OCI-LY1 (cell line): Measurements from ENCODE around the gene TMEM132C.

Experiments
- H2AFZ ChIP-seq: fragments of 200-600 bp; sonication (generic), shearing (Covaris generic); 2 replicates; pipeline ENCODE4 v1.6.0; 2014; ENCODE audit warnings: antibody characterized with exemption, mild to moderate bottlenecking, low read length
- H3F3A ChIP-seq: fragments of 200-600 bp; sonication (generic), shearing (Covaris generic); 2 replicates; pipeline ENCODE4 v1.6.0; 2014; ENCODE audit warnings: mild to moderate bottlenecking, antibody characterized with exemption, low read length, moderate library complexity; ENCODE audit not compliant: insufficient read depth
- H3K27ac ChIP-seq: fragments of 200-600 bp; sonication (generic); 2 replicates; pipeline ENCODE4 v1.5.1; 2014; ENCODE audit warnings: low read length, mixed run types, mild to moderate bottlenecking, low read depth; ENCODE audit not compliant: poor library complexity, severe bottlenecking
- H3K27me3 ChIP-seq: fragments of 200-600 bp; sonication (generic); 2 replicates; pipeline ENCODE4 v1.6.0; 2014; ENCODE audit warnings: antibody characterized with exemption, mild to moderate bottlenecking, low read length, moderate library complexity; ENCODE audit not compliant: insufficient read depth
- H3K36me3 ChIP-seq: fragments of 200-600 bp; sonication (generic); 2 replicates; pipeline ENCODE4 v1.6.1; 2014; ENCODE audit warnings: mild to moderate bottlenecking, antibody characterized with exemption, low read length, moderate library complexity, mixed read lengths; ENCODE audit not compliant: insufficient read depth
- H3K4me1 ChIP-seq: fragments of 200-600 bp; sonication (generic); 2 replicates; pipeline ENCODE4 v1.5.1; 2014; ENCODE audit warnings: mild to moderate bottlenecking, low read length, moderate library complexity; ENCODE audit not compliant: insufficient read depth, severe bottlenecking
- H3K4me2 ChIP-seq: fragments of 200-600 bp; sonication (generic), shearing (Covaris generic); 2 replicates; pipeline ENCODE4 v1.6.1; 2014; ENCODE audit warnings: low read length
- H3K4me3 ChIP-seq: fragments of 200-600 bp; sonication (generic); 2 replicates; pipeline ENCODE4 v1.5.1; 2014; ENCODE audit warnings: low read length, low read depth, mild to moderate bottlenecking, mixed read lengths; ENCODE audit not compliant: poor library complexity, severe bottlenecking
- H3K79me2 ChIP-seq: fragments of 200-600 bp; shearing (Covaris generic); 2 replicates; pipeline ENCODE4 v1.6.1; 2016; ENCODE audit warnings: mixed run types, low read length, mixed read lengths; ENCODE audit not compliant: insufficient read depth
- H3K9ac ChIP-seq: fragments of 200-600 bp; sonication (generic), shearing (Covaris generic); 2 replicates; pipeline ENCODE4 v1.6.1; 2014; ENCODE audit warnings: mild to moderate bottlenecking, low read length, mixed read lengths
- H3K9me2 ChIP-seq: fragments of 200-600 bp; sonication (generic), shearing (Covaris generic); 2 replicates; pipeline ENCODE4 v1.6.1; 2014; ENCODE audit warnings: low read depth, mild to moderate bottlenecking, low read length, mixed read lengths
- H3K9me3 ChIP-seq: fragments of 200-600 bp; shearing (Covaris generic); 2 replicates; pipeline ENCODE4 v1.6.1; 2014; ENCODE audit warnings: low read length, mixed read lengths
- H4K20me1 ChIP-seq: fragments of 200-600 bp; sonication (generic), shearing (Covaris generic); 2 replicates; pipeline ENCODE4 v1.6.0; 2016; ENCODE audit warnings: mild to moderate bottlenecking, low read length; ENCODE audit not compliant: insufficient read depth
- EZH2 ChIP-seq: fragments of 200-600 bp; sonication (generic), shearing (Covaris generic); IDR thresholded peaks from 2 replicates; pipeline ENCODE4 v1.8.0; 2017; ENCODE audit warnings: borderline replicate concordance, mixed run types, mild to moderate bottlenecking, antibody characterized with exemption, low read length, moderate library complexity, mixed read lengths
- TF ChIP-seq, protein P1 (sequence below): fragments of 200-600 bp; sonication (generic), shearing (Covaris generic); IDR thresholded peaks from 2 replicates; pipeline ENCODE4 v1.5.1; 2017; ENCODE audit warnings: mild to moderate bottlenecking, antibody characterized with exemption, low read length, moderate library complexity, mixed read lengths

Gene TMEM132C

DNA sequence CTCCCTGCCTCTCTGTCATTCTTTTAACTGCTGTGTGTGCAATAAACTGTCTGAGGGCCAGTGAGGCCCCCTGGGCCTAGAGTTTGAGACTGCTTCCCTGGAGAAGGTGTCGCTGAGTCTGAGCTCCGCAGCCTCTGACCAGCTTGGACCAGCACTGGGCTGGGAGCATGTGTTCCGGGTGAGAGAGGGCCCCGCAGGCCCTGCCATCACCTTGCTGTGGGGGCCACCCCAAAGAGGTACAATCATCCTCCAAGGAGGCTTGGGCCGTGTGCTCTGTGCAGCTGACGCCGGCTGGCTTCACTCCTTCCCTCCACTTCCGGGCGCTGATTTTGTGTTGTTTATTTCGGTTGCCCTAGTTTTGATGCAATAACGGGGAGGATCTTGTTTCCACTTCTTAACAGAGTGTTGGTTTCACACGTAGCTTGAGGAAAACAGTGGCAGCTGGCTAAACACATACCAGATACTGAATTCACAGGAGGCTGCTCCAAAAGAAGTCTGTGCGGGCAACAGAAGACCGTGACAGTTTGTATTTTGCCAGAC lies 121.6 kb downstream of the TMEM132C start:
- no peaks in the 10 kb centered on the region for H3K27me3 ChIP-seq
- TF ChIP-seq, protein P1, sequence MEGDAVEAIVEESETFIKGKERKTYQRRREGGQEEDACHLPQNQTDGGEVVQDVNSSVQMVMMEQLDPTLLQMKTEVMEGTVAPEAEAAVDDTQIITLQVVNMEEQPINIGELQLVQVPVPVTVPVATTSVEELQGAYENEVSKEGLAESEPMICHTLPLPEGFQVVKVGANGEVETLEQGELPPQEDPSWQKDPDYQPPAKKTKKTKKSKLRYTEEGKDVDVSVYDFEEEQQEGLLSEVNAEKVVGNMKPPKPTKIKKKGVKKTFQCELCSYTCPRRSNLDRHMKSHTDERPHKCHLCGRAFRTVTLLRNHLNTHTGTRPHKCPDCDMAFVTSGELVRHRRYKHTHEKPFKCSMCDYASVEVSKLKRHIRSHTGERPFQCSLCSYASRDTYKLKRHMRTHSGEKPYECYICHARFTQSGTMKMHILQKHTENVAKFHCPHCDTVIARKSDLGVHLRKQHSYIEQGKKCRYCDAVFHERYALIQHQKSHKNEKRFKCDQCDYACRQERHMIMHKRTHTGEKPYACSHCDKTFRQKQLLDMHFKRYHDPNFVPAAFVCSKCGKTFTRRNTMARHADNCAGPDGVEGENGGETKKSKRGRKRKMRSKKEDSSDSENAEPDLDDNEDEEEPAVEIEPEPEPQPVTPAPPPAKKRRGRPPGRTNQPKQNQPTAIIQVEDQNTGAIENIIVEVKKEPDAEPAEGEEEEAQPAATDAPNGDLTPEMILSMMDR, result no peak
- TF ChIP-seq EZH2, result no peak
- no peak overlapping the region for H2AFZ ChIP-seq
- no peaks in the 10 kb centered on the region for H3K4me1 ChIP-seq
- no peaks in the 10 kb centered on the region for H3K36me3 ChIP-seq
- no peaks in the 10 kb centered on the region for H4K20me1 ChIP-seq
- H3K4me3 ChIP-seq, result no peak overlapping the region
- H3K4me2 ChIP-seq, result no peak overlapping the region
- no peaks in the 10 kb centered on the region for H3K79me2 ChIP-seq
- H3F3A ChIP-seq, result no peaks in the 10 kb centered on the region
- H3K9me3 ChIP-seq, result no peaks in the 10 kb centered on the region
- no peak overlapping the region for H3K9ac ChIP-seq
- H3K27ac ChIP-seq, result no peak overlapping the region
- H3K9me2 ChIP-seq, result no peaks in the 10 kb centered on the region

DNA sequence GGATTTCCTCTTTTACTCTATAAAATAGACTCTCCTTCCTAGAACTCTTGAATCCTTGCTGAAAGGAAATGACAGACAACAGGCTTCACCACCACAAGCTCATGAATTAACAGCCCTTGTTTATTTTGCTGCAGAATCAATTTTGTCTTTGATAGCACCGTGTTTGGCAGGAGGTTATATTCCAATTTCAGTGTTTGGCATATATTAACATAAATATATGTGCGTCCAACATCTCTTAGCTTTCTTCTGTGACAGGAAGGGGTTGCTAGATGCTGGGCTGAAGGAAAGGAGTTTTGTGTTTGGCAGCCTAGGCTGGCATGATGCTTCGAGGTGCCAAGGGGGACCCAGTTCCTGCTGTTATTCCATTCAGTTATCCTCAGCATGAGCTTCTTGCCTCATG lies 126.4 kb downstream of the TMEM132C start:
- Histone ChIP-seq H3K9me3 (no peaks in the 10 kb centered on the region), H3K79me2 (no peaks in the 10 kb centered on the region), H3K36me3 (no peaks in the 10 kb centered on the region), H3F3A (no peaks in the 10 kb centered on the region), H3K9ac (no peak overlapping the region), H4K20me1 (no peaks in the 10 kb centered on the region), H3K4me2 (no peak overlapping the region), H3K4me1 (no peaks in the 10 kb centered on the region), H3K27me3 (no peaks in the 10 kb centered on the region), H3K27ac (no peak overlapping the region), H3K9me2 (no peaks in the 10 kb centered on the region), H2AFZ (no peak overlapping the region), H3K4me3 (no peak overlapping the region)
- TF ChIP-seq EZH2, result no peak
- TF ChIP-seq, protein P1, result no peak

DNA sequence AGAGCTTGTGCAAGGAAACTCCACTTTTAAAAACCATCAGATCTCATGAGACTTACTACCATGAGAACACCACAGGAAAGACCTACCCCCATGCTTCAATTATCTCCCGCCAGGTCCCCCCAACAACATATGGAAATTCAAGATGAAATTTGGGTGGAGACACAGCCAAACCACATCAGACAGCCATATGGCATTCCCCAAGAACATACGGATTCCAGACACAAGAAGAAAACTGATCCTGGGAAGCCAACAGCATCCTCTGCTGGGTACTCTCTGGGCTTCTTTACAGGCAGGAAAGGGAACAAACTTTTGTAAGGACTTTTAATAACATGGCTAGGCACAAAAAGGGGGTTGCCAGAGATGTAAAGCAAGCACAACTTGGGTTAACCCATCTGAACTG lies 127.2 kb downstream of the TMEM132C start:
- no peaks in the 10 kb centered on the region for H3K27me3 ChIP-seq
- no peaks in the 10 kb centered on the region for H3K9me2 ChIP-seq
- no peaks in the 10 kb centered on the region for H3K79me2 ChIP-seq
- no peaks in the 10 kb centered on the region for H3F3A ChIP-seq
- no peaks in the 10 kb centered on the region for H3K4me1 ChIP-seq
- no peak overlapping the region for H3K4me2 ChIP-seq
- H4K20me1 ChIP-seq, result no peaks in the 10 kb centered on the region
- H3K9me3 ChIP-seq, result no peaks in the 10 kb centered on the region
- TF ChIP-seq, protein P1, result no peak
- TF ChIP-seq EZH2, result no peak
- H3K4me3 ChIP-seq, result no peak overlapping the region
- H3K36me3 ChIP-seq, result no peaks in the 10 kb centered on the region
- H2AFZ ChIP-seq, result no peak overlapping the region
- H3K27ac ChIP-seq, result no peak overlapping the region
- H3K9ac ChIP-seq, result no peak overlapping the region
